Medulla oblongata (tissue), 1 donor: ENCODE data around the gene NNAT.
"Not testable (repeated sequence)": the region's sequence is repeated elsewhere in the genome, so short reads cannot be mapped to it uniquely, and the experiment has no call there.

Experiments
- DNase-seq: peaks from one replicate; pipeline ENCODE4 v3.0.0-alpha.2; 2015; ENCODE audit errors: extremely low spot score

Gene NNAT

DNA sequence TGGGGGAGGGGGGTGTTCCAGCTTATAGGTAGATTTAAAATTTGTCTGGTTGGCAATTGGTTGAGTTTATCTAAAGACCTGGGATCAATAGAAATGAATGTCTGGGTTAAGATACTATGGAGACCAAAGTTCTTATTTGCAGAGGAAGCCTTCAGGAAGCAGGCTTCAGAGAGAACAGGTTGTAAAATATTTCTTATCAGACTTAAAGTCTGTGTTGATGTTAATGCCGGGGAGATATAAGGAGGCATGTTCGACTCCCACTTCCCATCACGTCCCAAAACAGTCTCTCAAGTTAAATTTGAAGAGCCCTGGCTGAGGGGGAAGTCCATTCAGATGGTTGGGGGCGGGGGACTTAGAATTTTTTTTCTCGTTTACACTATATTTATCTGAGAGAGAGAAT, 19.0 kb downstream of the NNAT start:
- no peak for DNase-seq

DNA sequence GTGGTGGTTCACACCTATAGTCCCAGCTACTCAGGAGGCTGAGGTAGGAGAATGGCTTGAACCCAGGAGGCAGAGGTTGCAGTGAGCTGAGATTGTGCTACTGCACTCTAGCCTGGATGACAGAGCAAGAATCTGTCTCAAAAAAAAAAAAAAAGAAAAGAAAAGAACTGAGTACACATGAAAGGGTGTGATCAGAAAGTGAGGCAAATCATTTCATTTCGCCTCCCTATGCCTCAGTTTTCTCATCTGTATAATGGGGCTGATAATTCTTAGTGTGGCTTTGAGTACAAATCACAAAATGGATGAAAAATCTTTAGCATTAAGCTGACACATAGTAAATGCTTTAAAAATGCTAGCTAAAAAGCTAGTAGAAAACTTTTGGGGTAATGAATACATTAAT, 19.8 kb downstream of the NNAT start:
- not testable (repeated sequence) for DNase-seq

DNA sequence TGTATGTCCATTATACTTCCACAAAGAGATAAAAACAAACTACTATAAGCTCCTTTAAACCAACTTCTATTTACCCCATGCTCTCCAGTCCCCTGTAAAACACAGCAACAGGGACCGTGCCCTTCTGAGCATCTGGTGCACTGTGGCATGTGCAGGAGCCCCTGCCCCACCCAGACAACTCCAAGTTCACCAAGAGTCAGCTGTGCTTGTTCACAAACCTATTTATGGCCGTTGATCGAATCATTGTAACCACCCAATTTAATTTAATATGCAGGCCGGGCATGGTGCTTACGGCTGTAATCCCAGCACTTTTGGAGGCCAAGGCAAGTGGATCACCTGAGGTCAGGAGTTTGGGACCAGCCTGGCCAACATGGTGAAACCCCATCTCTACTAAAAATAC, 20.3 kb downstream of the NNAT start:
- DNase-seq: no peak

DNA sequence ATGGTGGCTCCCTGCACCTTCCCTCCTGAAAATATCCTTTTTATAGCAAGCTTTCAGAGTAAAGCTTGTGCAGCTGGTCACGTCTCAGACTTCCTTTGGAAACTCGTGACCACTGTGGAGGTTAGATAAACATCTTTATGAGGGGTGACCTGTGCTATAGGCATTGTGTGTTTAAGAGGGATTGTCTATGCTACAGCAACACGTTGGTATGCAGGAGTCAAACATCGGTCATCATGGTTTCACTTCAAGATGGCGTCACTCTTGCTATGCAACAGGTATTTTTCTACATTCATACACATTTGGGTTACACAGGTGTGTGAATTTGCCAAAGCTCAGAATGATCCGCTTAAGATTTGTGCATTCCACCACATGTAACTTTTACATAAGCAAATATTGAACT, 21.2 kb downstream of the NNAT start:
- no peak for DNase-seq

DNA sequence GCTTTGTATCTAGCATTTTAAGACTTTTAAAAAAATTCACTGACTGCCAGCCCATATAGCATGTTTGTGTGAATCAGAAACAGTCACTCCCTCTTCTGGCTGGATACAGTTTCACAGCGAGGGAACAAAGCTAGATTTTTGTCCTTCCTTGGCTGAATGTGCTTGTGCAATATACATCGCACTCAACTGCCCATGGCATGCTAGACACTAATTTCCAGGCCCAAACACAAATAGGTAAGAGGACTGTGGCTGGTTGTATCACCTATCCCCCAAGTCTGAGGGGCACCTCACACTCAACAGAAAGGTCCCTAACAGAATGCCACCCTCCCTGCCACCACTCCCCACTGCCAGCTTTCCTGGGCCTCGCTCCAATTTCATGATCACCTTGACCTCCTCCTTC, 22.8 kb downstream of the NNAT start:
- DNase-seq: no peak

DNA sequence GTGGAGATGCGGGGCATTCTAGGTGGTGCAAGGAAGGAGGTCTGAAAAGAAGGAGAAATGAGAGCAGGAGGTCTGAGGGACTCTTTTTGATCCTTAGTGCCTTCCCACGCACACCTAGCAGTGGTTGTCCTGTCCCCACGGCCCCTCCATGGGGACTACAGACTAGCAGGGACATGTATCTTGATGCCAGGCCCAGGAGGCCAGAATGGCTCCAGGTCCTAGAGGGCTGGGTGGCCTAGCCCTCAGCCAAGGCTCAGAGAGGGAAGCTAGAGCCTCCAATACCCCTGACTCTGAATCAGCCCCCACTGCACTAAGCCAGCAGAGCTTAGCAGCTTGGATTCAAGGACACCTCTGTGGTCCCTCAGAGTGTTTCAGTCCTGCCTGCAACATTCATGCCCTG, 23.3 kb downstream of the NNAT start:
- DNase-seq: no peak

DNA sequence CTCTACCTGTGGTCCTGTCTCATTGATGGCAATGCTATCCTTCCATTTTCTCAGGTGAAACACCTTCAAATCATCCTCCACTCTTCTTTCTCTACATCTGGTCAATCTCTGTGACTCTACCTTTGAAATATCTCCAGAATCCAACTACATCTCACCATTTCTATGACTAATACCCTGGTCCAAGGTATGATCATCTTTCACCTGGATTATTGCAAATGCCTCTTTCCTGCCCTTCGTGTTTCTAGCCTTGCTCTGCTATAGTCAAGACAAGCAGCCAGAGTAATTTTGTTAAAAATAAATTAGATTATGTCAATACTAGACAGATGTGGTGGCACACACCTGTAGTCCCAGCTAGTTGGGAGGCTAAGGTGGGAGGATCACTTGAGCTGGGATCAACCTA, 24.5 kb downstream of the NNAT start:
- no peak for DNase-seq

DNA sequence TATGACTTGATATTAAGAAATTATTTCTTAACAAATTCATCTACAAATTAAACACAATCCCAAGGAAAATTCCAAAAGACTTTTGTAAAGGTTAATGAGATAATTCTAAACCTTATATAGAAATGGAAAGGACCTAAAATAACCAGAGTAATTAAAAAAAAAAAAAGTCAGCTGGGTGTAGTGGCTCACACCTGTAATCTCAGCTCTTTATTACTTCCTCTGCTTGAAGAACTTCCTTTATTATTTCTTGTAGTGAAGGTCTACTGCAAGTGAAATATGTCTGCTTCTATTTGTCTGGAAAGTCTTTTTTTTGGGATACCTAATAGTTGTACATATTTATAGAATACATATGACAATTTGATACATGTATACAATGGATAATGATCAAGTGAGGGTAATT, 26.9 kb downstream of the NNAT start:
- no peak for DNase-seq

DNA sequence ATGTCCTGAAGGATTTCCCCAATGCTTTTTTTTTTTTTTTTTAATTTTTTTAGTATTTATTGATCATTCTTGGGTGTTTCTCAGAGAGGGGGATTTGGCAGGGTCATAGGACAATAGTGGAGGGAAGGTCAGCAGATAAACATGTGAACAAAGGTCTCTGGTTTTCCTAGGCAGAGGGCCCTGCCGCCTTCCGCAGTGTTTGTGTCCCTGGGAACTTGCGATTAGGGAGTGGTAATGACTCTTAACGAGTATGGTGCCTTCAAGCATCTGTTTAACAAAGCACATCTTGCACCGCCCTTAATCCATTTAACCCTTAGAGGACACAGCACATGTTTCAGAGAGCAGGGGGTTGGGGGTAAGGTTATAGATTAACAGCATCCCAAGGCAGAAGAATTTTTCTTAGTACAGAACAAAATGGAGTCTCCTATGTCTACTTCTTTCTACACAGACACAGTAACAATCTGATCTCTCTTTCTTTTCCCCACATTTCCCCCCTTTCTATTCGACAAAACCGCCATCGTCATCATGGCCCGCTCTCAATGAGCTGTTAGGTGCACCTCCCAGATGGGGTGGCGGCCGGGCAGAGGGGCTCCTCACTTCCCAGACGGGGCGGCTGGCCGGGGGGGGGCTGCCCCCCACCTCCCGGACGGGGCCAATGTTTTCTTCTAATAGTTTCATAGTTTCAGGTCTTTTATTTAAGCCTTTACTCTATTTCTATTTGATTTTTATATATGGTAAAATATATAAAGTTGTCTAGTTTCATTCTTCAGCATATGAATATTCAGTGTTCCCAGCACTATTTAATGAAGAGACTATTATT, 29.3 kb downstream of the NNAT start:
- not testable (repeated sequence) for DNase-seq

DNA sequence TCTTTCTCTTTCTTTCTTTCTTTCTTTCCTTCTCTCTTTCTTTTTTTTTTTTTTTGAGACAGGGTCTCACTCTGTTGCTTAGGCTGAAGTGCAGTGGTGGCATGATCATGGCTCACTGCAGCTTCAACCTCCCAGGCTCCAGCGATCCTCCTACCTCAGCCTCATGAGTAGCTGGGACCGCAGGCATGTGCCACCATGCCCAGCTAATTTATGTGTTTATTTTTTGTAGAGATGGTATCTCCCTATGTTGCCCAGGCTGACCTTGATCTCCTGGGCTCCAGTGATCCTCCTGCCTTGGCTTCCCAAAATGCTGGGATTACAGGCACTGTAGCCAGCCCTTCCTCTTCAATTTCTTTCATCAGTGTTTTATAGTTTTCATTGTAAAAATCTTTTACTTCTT, 30.6 kb downstream of the NNAT start:
- not testable (repeated sequence) for DNase-seq

DNA sequence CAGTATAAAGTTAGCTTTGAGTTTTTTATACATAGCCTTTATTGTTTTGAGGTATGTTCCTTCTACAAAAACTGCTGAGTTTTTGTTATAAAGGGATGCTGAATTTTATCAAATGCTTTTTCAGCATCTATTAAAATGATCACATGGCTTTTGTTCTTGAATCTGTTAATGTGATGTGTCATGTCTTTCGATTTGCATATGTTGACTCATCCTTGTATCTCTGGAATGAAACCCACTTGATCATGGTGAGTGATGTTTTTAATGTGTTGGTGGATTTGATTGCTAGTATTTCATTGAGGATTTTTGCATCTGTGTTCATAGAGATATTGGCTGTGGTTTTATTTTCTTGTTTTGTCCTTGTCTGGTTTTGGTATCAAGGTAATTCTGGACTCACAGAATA, 31.4 kb downstream of the NNAT start:
- no peak for DNase-seq

DNA sequence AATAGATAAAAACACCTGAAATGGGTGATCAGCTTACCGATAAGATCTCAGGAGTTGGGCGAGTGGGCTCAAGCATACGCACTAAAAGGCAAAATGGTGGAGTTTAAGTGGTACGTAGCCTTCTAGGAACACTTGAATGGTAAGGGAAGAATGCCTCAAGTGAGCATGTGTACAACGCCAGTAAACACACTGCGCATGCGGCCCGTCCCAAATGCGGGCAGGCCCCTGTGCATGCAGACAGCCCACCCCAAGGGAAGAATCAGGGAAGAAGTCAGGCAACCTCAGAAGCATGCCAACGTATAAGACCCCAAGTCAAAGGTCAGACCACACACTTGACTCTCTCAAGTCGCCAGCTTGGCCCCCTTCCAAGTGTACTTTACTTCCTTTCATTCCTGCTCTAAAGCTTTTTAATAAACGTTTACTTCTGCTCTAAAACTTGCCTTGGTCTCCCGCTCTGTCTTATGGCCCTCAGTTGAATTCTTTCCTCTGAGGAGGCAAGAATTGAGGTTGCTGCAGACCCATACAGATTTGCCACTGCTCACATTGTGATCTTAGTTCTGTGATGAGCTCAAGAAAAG, 33.8 kb downstream of the NNAT start:
- not testable (repeated sequence) for DNase-seq

DNA sequence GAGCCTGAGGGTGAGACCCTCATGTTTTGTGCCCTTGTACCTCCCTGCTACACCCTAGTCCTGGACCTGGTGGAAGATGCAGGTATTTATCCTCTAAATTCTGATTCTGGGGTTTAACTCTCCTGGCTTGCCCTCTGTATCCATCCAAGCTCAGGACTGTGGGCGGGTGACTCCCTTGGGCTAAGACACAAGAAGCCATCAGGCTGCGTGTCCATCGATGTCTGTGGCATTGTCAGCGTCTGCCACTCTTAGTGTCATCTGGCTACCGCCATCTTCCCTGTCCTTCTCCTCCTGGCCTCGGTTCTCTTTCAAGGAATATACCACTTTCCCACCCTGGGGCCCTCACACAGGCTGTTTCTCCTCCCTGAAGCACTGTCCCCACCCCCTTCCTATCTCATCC, 35.5 kb downstream of the NNAT start:
- no peak for DNase-seq

DNA sequence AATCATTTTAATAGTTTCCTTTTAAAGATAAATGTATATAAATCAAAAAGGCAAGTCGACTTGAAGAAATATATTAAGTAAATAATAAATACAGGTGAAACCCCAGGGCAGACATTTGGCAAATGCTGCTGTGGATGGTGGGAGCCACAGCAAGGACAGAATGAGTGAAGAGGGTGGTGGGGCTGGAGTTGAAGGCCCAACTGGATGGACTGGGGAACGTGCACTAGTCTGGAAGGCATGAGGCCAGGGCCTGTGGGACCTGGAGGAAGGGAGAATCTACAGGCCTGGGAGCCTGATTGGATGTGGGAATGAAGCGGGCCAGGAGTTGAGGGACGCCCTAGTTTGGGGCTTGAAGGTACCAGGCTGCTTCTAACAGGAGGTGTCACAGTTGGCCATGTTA, 37.3 kb downstream of the NNAT start:
- DNase-seq: no peak

DNA sequence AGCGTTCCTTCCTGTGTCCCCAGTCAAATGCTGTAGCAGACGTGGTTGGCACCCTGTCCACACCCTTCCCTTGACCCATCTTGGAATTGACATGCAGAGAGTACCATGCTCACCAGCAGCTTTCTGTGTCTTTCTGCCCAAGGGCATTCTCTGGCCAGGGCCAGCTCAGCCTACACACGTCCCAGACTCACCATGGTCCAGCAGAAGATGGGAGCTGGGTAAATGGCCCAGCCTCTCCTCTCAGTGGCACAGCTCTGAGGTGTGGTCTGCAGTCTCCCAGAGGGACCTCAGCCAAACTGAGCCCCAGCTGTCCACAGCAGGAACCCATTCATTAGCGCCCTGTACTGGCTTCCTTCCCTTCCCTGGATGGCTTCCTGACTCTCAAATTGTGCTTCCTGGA, 37.7 kb downstream of the NNAT start:
- DNase-seq: no peak

DNA sequence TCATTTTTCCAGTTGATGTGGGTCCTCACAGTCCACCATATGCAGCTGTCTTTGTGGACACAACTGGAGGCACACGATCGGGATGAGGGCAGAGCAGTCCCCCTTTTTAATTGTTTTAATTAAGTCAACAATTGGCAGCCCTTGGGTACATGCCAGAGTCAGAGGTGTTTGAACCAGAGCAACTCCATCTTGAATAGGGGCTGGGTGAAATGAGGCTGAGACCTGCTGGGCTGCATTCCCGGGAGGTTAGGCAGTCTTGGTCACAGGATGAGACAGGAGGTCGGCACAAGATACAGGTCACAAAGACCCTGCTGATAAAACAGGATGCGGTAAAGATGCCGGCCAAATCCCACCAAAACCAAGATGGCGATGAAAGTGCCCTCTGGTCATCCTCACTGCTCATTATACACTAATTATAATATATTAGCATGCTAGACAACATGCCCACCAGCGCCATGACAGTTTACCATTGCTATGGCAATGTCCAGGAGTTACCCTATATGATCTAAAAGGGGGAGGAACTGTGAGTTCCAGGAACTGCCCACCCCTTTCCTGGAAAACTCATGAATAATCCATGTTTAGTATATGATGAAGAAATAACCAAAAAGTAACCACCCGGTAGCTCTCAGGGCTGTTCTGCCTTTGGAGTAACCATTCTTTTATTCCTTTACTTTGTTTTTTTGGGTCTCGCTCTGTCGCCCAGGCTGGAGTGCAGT, 38.4 kb downstream of the NNAT start:
- DNase-seq: no peak

DNA sequence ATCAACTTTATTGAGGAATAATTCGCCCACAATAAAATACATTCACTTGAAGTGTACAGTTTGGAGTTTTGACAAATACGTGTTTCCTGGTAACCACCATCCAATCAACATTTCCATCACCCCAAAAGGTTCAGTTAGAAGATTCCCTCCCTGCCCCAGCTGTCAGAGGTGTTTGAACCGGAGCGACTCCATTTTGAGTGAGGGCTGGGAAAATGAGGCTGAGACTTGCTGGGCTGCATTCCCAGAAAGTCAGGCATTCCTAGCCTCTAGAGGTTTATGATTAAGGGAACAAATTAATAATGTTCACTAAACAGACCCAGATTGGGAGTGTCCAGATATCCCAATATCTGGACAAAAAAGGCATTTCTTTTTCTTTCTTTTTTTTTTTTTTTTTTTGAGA, 39.6 kb downstream of the NNAT start:
- no peak for DNase-seq

DNA sequence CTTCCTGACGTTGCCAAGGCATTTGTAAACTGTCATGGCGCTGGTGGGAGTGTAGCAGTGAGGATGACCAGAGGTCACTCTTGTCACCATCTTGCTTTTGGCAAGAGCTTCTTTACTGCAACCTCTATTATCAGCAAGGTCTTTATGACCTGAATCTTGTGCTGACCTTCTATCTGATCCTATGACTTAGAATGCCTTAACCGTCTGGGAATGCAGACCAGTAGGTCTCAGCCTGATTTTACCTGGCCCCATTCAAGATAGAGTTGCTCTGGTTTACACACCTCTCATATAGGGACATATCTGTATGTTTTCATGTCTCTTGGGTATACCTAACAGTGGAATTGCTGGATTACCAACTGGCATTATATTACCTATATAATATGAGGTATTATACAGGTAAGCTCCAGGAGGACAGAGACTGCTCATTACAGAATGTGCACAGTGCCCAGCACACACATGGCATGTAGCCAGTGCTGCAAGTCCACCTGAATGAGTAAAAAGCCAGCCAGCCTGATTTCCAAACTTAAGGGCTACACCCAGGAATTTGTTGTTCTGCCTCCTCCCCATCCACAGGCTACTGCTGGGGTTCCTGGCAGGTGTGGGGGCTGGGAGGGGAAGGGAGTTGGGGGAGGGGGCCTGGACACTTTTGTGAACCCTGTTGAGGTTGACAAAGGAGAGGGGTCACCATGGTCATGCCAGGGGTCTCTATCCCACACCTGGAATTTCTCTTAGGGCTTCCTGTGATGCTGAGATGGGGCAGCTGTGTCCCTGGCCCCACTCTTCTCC, 41.8 kb downstream of the NNAT start:
- no peak for DNase-seq

DNA sequence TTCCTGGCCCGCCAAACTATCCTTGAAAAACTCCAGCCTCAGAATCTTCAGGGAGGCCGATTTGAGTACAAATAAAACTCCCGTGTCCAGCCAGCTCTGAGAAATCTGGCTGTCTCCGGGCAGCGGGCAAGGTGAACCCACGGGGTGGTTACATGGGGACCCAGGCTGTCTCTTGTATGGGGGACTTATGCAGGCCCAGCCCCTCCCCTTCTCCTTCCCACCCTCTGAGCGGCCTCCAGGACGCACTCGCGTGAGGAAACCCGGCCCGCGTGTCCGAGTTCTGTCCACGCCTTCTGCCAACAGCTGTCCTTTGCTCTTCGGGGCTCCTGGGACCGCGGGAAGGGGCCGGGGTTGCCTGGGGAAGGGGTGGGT, 43.0 kb downstream of the NNAT start:
- DNase-seq: no peak

DNA sequence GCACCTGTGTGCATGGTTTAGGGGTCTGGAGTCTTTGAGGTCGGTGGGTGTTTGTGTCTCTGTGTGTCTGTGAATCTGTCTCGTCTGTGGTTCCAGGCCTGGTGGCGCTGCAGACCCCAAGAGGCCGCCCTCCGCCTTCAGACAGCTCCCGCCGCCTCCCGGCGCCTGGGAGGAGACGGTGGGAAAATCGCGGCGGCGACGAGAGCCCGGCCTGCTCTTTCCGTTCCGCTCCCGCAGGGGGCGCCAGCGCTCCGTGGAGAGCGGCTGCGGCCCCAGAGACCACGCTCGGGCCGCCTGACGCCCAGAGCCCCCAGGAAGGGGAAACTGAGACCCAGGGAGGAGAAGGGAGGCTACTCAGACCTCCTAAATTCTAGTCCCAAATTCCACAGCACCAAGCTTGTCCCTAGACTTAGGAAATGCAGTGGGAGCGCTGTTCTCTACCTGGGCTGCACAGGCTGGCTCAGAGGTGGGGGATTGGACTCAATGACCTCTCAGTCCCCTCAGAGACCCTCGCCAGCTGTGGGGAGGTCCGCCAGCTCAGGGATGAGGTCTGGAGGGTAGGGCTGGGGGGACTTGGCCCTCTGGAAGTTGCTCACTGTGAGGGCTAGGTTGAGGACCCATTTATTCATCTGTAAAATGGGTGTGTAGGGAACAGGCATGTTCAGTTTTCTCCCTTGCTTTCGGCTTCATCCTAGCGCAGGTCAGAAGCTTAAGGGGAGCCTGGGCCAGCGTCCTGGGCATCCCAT, 43.5 kb downstream of the NNAT start:
- no peak for DNase-seq

DNA sequence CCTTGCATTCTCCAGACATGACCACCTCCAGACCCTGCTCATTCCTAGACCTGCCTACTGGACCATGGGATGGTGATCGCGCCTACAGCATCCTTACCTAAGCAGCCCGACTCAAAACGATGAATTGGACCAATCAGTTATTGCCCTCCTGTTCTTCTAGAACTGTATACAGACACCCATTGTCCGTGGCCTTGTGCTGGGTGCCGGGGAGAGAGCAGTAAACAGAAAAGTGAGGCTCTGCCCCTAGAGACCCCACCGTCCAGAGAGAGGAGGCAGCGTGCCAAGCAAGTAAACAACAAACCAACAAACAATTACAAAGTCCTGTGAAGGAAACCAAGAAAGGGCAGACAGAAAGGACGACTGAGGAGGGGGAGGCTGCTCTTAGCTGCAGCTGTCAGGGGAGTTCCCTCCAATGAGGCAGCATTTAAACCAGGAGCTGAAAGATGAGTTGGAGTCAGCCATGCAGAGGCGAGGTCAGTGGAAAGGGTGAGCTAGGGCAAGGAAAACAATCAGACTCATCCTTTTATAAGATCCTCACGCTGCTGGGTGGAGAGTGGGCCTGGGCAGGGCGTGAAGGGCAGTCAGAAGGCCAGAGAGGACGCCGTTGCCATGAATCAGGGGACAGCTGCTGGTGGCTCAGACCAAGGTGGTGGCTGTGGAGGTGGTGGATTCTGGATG, 44.2 kb downstream of the NNAT start:
- DNase-seq: no peak
